HUDEP-2 (cell line): ENCODE data around the gene ACAP3.
A peak's percentile ranks its signal among the peaks of the same experiment; 100 is the strongest.

Source experiments
- DNase-seq, 76 experiments: peaks; one replicate each; lab custom pipeline; 2025; ENCODE audit not compliant: unreplicated experiment in 76 of 76; lab: John Stamatoyannopoulos, UW

The ACAP3 gene

GRCh38 chr1:1307923-1308755, at the start of gene ACAP3, which contains the start of gene PUSL1:
Gene ACAP3, minus strand, starts transcription at chr1:1307930. Its CDS starts 115 bp downstream, at chr1:1307815.
Gene PUSL1, plus strand, starts transcription at chr1:1308597. Its CDS starts 47 bp downstream, at chr1:1308644.
- DNase-seq, result peak in 74 of 76 experiments; percentile 18 to 92 (median 84)

GRCh38 chr1:1356796-1357401, 49.2 kb upstream of the ACAP3 start:
- peak in 1 of 76 experiments; percentile 16 for DNase-seq

GRCh38 chr1:1356166-1356795, 48.6 kb upstream of the ACAP3 start:
- DNase-seq, result no peak

GRCh38 chr1:1355416-1355815, 47.7 kb upstream of the ACAP3 start:
- peak in 5 of 76 experiments; percentile 20 to 42 (median 29) for DNase-seq

GRCh38 chr1:1354271-1355247, 46.8 kb upstream of the ACAP3 start:
- DNase-seq, result no peak

- DNase-seq, result no peak
These were observed 45.8 kb upstream of the ACAP3 start for GRCh38 chr1:1353389-1354151.

- no peak for DNase-seq
These were observed 45.2 kb upstream of the ACAP3 start for GRCh38 chr1:1352786-1353388.

- DNase-seq, result no peak
These were observed 44.0 kb upstream of the ACAP3 start for GRCh38 chr1:1351511-1352427.

- DNase-seq, result peak in 47 of 76 experiments; percentile 11 to 62 (median 37)
These were observed 41.7 kb upstream of the ACAP3 start, which contains the start of gene DVL1 for GRCh38 chr1:1349256-1350012. Gene DVL1, minus strand, starts transcription at chr1:1349418. Its CDS starts 353 bp downstream, at chr1:1349065.

- DNase-seq, result peak in 4 of 76 experiments; percentile 17 to 43 (median 28)
These were observed 40.9 kb upstream of the ACAP3 start for GRCh38 chr1:1348420-1349255.

GRCh38 chr1:1347663-1348419, 40.1 kb upstream of the ACAP3 start:
- DNase-seq, result peak in 69 of 76 experiments; percentile 23 to 76 (median 57)

GRCh38 chr1:1347026-1347595, 39.4 kb upstream of the ACAP3 start:
- DNase-seq, result no peak

GRCh38 chr1:1346501-1346890, 38.8 kb upstream of the ACAP3 start:
- no peak for DNase-seq

- DNase-seq, result no peak
These were observed 38.2 kb upstream of the ACAP3 start for GRCh38 chr1:1345860-1346500.

- DNase-seq, result no peak
These were observed 37.7 kb upstream of the ACAP3 start for GRCh38 chr1:1345384-1345783.
